ENCODE data around the gene YARS1. TPM values are rescaled to one million over a fixed set of nuclear protein-coding genes. Genes with fewer than 3 reads are reported as not detected.

The YARS1 gene
- total and polyA plus RNA-seq, 2 of the 13 experiments (the other 11 are each of a cell fraction or from before 2014, with no cell fraction given), result 50.1 to 113 TPM

DNA sequence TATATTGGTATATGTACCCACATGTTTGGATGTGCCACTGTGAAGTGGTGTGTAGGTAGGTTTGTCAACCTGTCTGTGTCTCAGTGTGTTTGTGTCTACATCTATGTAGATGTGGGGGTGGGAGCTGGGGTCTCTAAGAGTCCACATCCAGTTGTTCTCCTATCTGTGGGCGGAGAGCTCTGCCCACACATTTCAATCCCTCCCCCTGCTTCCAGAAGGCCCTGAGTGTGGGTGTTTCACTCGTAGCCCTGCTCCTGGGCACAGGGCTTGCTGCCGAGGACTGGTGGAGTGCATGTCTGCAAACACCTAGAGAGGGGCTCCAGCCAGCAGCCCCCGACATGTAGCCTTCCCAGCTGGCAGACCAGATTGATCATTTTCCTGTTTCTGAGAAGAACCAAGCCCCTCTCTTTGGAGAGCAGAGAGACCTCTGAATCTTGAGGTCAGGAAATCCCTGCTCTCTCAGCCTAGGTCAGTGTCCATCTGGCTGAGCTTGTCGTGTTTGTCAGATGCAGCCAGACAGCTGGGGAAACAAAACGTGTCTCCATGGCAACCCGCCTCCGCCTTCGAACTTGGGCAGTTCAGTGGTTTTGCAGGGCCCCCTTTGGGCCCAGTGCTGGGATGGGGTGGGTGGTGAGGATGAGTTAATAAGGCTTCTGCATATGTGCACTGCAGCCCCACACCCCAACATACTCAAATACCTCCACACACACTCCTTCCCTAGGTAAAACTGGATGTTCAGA lies 83.4 kb downstream of the YARS1 start (continued):
- TF ChIP-seq TRAFD1 (CRISPR knock-in tag; IDR thresholded peaks at IDR 0.05; ENCODE audit: borderline replicate concordance), result no peak
- TF ChIP-seq, protein P1, sequence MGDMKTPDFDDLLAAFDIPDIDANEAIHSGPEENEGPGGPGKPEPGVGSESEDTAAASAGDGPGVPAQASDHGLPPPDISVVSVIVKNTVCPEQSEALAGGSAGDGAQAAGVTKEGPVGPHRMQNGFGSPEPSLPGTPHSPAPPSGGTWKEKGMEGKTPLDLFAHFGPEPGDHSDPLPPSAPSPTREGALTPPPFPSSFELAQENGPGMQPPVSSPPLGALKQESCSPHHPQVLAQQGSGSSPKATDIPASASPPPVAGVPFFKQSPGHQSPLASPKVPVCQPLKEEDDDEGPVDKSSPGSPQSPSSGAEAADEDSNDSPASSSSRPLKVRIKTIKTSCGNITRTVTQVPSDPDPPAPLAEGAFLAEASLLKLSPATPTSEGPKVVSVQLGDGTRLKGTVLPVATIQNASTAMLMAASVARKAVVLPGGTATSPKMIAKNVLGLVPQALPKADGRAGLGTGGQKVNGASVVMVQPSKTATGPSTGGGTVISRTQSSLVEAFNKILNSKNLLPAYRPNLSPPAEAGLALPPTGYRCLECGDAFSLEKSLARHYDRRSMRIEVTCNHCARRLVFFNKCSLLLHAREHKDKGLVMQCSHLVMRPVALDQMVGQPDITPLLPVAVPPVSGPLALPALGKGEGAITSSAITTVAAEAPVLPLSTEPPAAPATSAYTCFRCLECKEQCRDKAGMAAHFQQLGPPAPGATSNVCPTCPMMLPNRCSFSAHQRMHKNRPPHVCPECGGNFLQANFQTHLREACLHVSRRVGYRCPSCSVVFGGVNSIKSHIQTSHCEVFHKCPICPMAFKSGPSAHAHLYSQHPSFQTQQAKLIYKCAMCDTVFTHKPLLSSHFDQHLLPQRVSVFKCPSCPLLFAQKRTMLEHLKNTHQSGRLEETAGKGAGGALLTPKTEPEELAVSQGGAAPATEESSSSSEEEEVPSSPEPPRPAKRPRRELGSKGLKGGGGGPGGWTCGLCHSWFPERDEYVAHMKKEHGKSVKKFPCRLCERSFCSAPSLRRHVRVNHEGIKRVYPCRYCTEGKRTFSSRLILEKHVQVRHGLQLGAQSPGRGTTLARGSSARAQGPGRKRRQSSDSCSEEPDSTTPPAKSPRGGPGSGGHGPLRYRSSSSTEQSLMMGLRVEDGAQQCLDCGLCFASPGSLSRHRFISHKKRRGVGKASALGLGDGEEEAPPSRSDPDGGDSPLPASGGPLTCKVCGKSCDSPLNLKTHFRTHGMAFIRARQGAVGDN (CRISPR knock-in tag; IDR thresholded peaks at IDR 0.05), result peak; percentile 25
- TF ChIP-seq TEAD3 (CRISPR knock-in tag; optimal IDR thresholded peaks at IDR 0.05; ENCODE audit: borderline replicate concordance), result peak; percentile 18
- peak; percentile 79 for TF ChIP-seq RFX1 (IDR thresholded peaks at IDR 0.05)
- TF ChIP-seq MYNN (CRISPR knock-in tag; IDR thresholded peaks at IDR 0.05; ENCODE audit: low read depth), result no peak
- peak; percentile 75; the same call in 1 of the 2 replicates for TF ChIP-seq TGIF2 (CRISPR knock-in tag; IDR thresholded peaks at IDR 0.05)
- TF ChIP-seq, protein P2, sequence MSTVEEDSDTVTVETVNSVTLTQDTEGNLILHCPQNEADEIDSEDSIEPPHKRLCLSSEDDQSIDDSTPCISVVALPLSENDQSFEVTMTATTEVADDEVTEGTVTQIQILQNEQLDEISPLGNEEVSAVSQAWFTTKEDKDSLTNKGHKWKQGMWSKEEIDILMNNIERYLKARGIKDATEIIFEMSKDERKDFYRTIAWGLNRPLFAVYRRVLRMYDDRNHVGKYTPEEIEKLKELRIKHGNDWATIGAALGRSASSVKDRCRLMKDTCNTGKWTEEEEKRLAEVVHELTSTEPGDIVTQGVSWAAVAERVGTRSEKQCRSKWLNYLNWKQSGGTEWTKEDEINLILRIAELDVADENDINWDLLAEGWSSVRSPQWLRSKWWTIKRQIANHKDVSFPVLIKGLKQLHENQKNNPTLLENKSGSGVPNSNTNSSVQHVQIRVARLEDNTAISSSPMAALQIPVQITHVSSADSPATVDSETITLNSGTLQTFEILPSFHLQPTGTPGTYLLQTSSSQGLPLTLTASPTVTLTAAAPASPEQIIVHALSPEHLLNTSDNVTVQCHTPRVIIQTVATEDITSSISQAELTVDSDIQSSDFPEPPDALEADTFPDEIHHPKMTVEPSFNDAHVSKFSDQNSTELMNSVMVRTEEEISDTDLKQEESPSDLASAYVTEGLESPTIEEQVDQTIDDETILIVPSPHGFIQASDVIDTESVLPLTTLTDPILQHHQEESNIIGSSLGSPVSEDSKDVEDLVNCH (CRISPR knock-in tag; IDR thresholded peaks at IDR 0.05), result no peak
- no peak for TF ChIP-seq ARNT2 (CRISPR knock-in tag; IDR thresholded peaks at IDR 0.05; ENCODE audit: low read depth)
- peak; percentile 95 for TF ChIP-seq SAP130 (CRISPR knock-in tag; IDR thresholded peaks at IDR 0.05; ENCODE audit: low read depth)
- TF ChIP-seq ZNF317 (CRISPR knock-in tag; IDR thresholded peaks at IDR 0.05), result no peak
- no peak for TF ChIP-seq ZNF205 (CRISPR knock-in tag; IDR thresholded peaks at IDR 0.05)
- TF ChIP-seq SIN3A (IDR thresholded peaks at IDR 0.05; ENCODE audit: borderline replicate concordance, low read depth, low read length), result peak; percentile 95
- TF ChIP-seq DR1 (CRISPR knock-in tag; IDR thresholded peaks at IDR 0.05), result no peak
- TF ChIP-seq HIC2 (CRISPR knock-in tag; IDR thresholded peaks at IDR 0.05; ENCODE audit: low read depth), result no peak
- TF ChIP-seq FOXA1 (IDR thresholded peaks at IDR 0.05), result no peak
- no peak for TF ChIP-seq FOXA1 (CRISPR knock-in tag; IDR thresholded peaks at IDR 0.05)
- TF ChIP-seq, protein P3, sequence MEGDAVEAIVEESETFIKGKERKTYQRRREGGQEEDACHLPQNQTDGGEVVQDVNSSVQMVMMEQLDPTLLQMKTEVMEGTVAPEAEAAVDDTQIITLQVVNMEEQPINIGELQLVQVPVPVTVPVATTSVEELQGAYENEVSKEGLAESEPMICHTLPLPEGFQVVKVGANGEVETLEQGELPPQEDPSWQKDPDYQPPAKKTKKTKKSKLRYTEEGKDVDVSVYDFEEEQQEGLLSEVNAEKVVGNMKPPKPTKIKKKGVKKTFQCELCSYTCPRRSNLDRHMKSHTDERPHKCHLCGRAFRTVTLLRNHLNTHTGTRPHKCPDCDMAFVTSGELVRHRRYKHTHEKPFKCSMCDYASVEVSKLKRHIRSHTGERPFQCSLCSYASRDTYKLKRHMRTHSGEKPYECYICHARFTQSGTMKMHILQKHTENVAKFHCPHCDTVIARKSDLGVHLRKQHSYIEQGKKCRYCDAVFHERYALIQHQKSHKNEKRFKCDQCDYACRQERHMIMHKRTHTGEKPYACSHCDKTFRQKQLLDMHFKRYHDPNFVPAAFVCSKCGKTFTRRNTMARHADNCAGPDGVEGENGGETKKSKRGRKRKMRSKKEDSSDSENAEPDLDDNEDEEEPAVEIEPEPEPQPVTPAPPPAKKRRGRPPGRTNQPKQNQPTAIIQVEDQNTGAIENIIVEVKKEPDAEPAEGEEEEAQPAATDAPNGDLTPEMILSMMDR (CRISPR knock-in tag; IDR thresholded peaks at IDR 0.05), result peak; percentile 6; the same call in 1 of the 2 replicates
- 0 out of 2 replicates have a peak, but pooled peaks have one; percentile 8 for TF ChIP-seq RARA (CRISPR knock-in tag; IDR thresholded peaks at IDR 0.05)
- TF ChIP-seq SKI (IDR thresholded peaks at IDR 0.05; ENCODE audit: partially characterized antibody), result peak; percentile 50

Measured in HepG2 (cell line).